Vagina (tissue), 2 donors: ENCODE measurements around the gene RSAD2. TPM values are rescaled to one million over a fixed set of nuclear protein-coding genes. Genes with fewer than 3 reads are reported as not detected.

Experiments
- DNase-seq, 2 donors: peaks; one replicate each; pipeline ENCODE4 v3.0.0-alpha.2; 2017; ENCODE audit errors: extremely low spot score in 2 of 2
- H3K27ac ChIP-seq: fragments of 200-600 bp; sonication (generic); one replicate; pipeline ENCODE4 v1.5.1; 2019
- H3K27me3 ChIP-seq: fragments of 200-600 bp; sonication (generic); one replicate; pipeline ENCODE4 v1.5.1; 2019
- H3K36me3 ChIP-seq, 2 donors: fragments of 200-600 bp; sonication (generic); one replicate each; pipeline ENCODE4 v1.5.1; 2017 to 2019
- H3K4me1 ChIP-seq: fragments of 200-600 bp; sonication (generic); one replicate; pipeline ENCODE4 v1.5.1; 2019
- H3K4me3 ChIP-seq, 2 donors: fragments of 200-600 bp; sonication (generic); 1 replicate in 1 of 2; 2 replicates in 1 of 2; pipeline ENCODE4 v1.5.1; 2016 to 2019
- H3K9me3 ChIP-seq: fragments of 200-600 bp; sonication (generic); one replicate; pipeline ENCODE4 v1.5.1; 2019
- CTCF ChIP-seq, 3 experiments: fragments of 450-650 bp in 2 of 3; fragments of 200-600 bp in 1 of 3; sonication (generic) in 1 of 3; IDR thresholded peaks; one replicate each; pipeline ENCODE4 v1.5.1; 2017 to 2019; ENCODE audit warnings: antibody characterized with exemption in 3 of 3, mild to moderate bottlenecking in 2 of 3, moderate library complexity in 2 of 3
- POLR2A ChIP-seq, 2 donors: fragments of 450-650 bp; IDR thresholded peaks; one replicate each; pipeline ENCODE4 v1.6.1; 2017; ENCODE audit warnings: antibody characterized with exemption in 2 of 2, mild to moderate bottlenecking in 2 of 2, moderate library complexity in 2 of 2
- POLR2AphosphoS5 ChIP-seq, 2 donors: sonication (generic); formaldehyde crosslinking; IDR thresholded peaks; one replicate each; pipeline ENCODE4 v1.9.0; 2017; ENCODE audit warnings: antibody characterized with exemption in 2 of 2, mild to moderate bottlenecking in 2 of 2, low read depth in 1 of 2; ENCODE audit not compliant: insufficient read depth in 1 of 2
- intact Hi-C: fragments of 100-400 bp; cut with DNase I; formaldehyde crosslinking; loops from one replicate; pipeline ENCODE4 v1.15.1; 2023
- total RNA-seq: library from RNA; depleted of rRNA; stranded (reverse); fragments of >200 nt; gene quantifications from one replicate; pipeline ENCODE4 v1.2.3, GENCODE V29; 2016

Gene RSAD2
- total RNA-seq, 1 donor from 2014 or later = 0.25 TPM

GRCh38 chr2:6917761-6918421 is 40.3 kb downstream of the RSAD2 start:
- H3K9me3 ChIP-seq = no peaks in the 10 kb centered on the region
- peaks cover 40% of the 10 kb centered on the region for H3K4me1 ChIP-seq
- H3K36me3 ChIP-seq = no peaks in the 10 kb centered on the region
- H3K27ac ChIP-seq = peak overlapping the region; percentile 87
- peak overlapping the region; percentile 78 to 90 for H3K4me3 ChIP-seq
- H3K27me3 ChIP-seq = no peaks in the 10 kb centered on the region
- no peak for TF ChIP-seq POLR2AphosphoS5 (IDR thresholded peaks at IDR 0.05; ENCODE audit: insufficient read depth in 1 of 2, low read depth in 1 of 2)
- DNase-seq = no peak
- intact Hi-C loops = loop anchor here (10.0 kb wide), 1 partner anchor 127 kb away; no protein-coding TSS in a partner anchor

DNA sequence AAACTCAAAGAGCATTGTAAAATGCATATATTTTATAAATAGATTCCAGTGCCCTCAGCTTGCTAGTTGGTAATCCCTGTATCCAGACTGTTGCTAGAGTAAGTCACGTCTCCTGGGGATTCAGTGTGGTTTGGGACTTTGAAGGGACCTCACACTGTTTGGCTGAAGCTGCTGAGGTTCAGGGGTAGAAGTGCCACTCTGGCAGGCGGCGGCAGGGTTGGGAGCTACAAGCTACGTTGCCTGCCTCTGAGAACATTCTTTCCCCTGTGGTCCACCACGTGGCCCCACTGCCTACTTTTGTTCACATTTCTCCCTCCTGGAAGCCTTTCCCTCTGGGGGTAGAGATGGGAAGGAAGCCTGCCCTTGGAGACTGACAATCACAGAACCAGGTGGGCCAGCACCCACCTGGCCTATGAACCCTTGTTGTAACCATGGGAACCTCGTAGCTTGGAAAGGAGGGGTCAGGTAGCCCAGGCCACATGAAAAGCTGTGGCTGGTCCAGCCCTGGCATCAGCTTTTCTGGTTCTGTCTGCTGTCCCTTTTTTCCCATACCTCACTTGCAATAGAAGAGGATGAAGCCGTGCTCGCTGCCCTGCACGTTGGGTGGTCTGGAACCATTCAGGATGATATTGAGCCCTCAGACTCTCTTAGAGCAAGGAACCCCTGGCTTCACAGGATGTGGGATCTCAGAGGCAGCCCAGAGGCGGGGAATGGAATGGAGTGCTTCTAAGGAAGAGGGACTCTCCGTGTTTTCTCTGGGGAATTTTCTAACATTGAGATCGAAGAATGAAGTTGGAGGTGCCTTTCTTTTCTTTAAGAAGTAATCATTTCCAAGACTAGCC is 42.5 kb downstream of the RSAD2 start:
- no peak for DNase-seq
- no peak overlapping the region for H3K4me3 ChIP-seq
- H3K36me3 ChIP-seq = no peaks in the 10 kb centered on the region
- intact Hi-C loops = loop anchor here (10.0 kb wide), 1 partner anchor 125 kb away; no protein-coding TSS in a partner anchor
- H3K9me3 ChIP-seq = no peaks in the 10 kb centered on the region
- peak overlapping the region; percentile 15 for H3K27ac ChIP-seq
- no peaks in the 10 kb centered on the region for H3K27me3 ChIP-seq
- peaks cover 40% of the 10 kb centered on the region for H3K4me1 ChIP-seq
- TF ChIP-seq POLR2A (IDR thresholded peaks at IDR 0.05) (no peak), CTCF (IDR thresholded peaks at IDR 0.05) (no peak), POLR2AphosphoS5 (IDR thresholded peaks at IDR 0.05; ENCODE audit: insufficient read depth in 1 of 2, low read depth in 1 of 2) (no peak)

GRCh38 chr2:6920743-6921064 is 43.1 kb downstream of the RSAD2 start:
- no peak for TF ChIP-seq CTCF (IDR thresholded peaks at IDR 0.05)
- no peak for TF ChIP-seq POLR2A (IDR thresholded peaks at IDR 0.05)
- H3K27ac ChIP-seq = no peak overlapping the region
- no peak for DNase-seq
- intact Hi-C loops = no loop called here
- no peaks in the 10 kb centered on the region for H3K36me3 ChIP-seq
- H3K27me3 ChIP-seq = no peaks in the 10 kb centered on the region
- H3K4me3 ChIP-seq = no peak overlapping the region
- H3K4me1 ChIP-seq = peaks cover 46% of the 10 kb centered on the region
- H3K9me3 ChIP-seq = no peaks in the 10 kb centered on the region

GRCh38 chr2:6921321-6921922 is 43.8 kb downstream of the RSAD2 start:
- H3K27ac ChIP-seq = no peak overlapping the region

More at GRCh38 chr2:6921321-6921922, 43.8 kb downstream of the RSAD2 start:
- Histone ChIP-seq H3K4me1 (peaks cover 53% of the 10 kb centered on the region), H3K4me3 (no peak overlapping the region), H3K27me3 (no peaks in the 10 kb centered on the region), H3K9me3 (no peaks in the 10 kb centered on the region), H3K36me3 (no peaks in the 10 kb centered on the region)
- no peak for TF ChIP-seq POLR2A (IDR thresholded peaks at IDR 0.05)
- no peak for TF ChIP-seq POLR2AphosphoS5 (IDR thresholded peaks at IDR 0.05; ENCODE audit: insufficient read depth in 1 of 2, low read depth in 1 of 2)
- no peak for TF ChIP-seq CTCF (IDR thresholded peaks at IDR 0.05)
- intact Hi-C loops = no loop called here
- DNase-seq = no peak
